Measurements from ENCODE around the gene MXD4. TPM values are rescaled to one million over a fixed set of nuclear protein-coding genes. Genes with fewer than 3 reads are reported as not detected.

MXD4 gene, protein sequence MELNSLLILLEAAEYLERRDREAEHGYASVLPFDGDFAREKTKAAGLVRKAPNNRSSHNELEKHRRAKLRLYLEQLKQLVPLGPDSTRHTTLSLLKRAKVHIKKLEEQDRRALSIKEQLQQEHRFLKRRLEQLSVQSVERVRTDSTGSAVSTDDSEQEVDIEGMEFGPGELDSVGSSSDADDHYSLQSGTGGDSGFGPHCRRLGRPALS
- 22.7 and 58.8 TPM in 2 replicates for total RNA-seq (ENCODE audit: low replicate concordance)

DNA sequence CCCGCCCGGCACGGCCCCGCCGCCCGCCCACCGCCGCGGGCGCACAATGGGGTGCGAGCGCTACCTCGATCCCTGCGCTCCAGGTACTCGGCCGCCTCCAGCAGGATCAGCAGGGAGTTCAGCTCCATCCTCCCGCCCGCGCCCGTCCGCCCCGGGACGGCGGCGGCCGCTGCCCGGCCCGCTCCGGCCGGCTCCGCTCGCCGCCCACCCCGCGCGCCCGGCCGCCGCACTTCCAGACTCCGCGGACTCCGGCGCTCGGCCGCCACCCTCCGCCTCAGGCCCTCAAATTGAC lies at the start of gene MXD4:
Gene MXD4 (minus strand): TSS at position 257 of the 292 bp plus-strand sequence. CDS start 129 bp downstream, at position 128.
- peaks cover 8% of the 10 kb centered on the region for H3K27me3 Mint-ChIP-seq (ENCODE audit: insufficient read depth, low read depth)
- Histone ChIP-seq H4K20me1 (ENCODE audit: low read depth) (peaks cover 44% of the 10 kb centered on the region), H3K4me3 (peak within 1 kb of the TSS; percentile 93), H3K4me1 (peaks cover 26% of the 10 kb centered on the region), H3K27ac (peak within 1 kb of the TSS; percentile 93), H3K9me3 (ENCODE audit: low read depth) (no peaks in the 10 kb centered on the region), H3K79me2 (ENCODE audit: low read depth) (peaks cover 21% of the 10 kb centered on the region), H3K36me3 (no peaks in the 10 kb centered on the region), H3K27me3 (no peaks in the 10 kb centered on the region), H3K9ac (peak within 1 kb of the TSS; percentile 59), H3K4me2 (peak within 1 kb of the TSS; percentile 97), H2AFZ (replicated peaks) (peak within 1 kb of the TSS; percentile 71), H3F3A (ENCODE audit: low read depth) (peaks cover 20% of the 10 kb centered on the region)
- no peak within 1 kb of the TSS for H3K27ac Mint-ChIP-seq
- peak within 1 kb of the TSS; percentile 82 for H3K4me3 Mint-ChIP-seq
- peaks cover 15% of the 10 kb centered on the region for H3K4me1 Mint-ChIP-seq
- TF ChIP-seq EZH2phosphoT487 (IDR thresholded peaks at IDR 0.05) = no peak
- TF ChIP-seq, protein P1, sequence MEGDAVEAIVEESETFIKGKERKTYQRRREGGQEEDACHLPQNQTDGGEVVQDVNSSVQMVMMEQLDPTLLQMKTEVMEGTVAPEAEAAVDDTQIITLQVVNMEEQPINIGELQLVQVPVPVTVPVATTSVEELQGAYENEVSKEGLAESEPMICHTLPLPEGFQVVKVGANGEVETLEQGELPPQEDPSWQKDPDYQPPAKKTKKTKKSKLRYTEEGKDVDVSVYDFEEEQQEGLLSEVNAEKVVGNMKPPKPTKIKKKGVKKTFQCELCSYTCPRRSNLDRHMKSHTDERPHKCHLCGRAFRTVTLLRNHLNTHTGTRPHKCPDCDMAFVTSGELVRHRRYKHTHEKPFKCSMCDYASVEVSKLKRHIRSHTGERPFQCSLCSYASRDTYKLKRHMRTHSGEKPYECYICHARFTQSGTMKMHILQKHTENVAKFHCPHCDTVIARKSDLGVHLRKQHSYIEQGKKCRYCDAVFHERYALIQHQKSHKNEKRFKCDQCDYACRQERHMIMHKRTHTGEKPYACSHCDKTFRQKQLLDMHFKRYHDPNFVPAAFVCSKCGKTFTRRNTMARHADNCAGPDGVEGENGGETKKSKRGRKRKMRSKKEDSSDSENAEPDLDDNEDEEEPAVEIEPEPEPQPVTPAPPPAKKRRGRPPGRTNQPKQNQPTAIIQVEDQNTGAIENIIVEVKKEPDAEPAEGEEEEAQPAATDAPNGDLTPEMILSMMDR (IDR thresholded peaks at IDR 0.05) = no peak
- no peak for TF ChIP-seq EZH2 (IDR thresholded peaks at IDR 0.05)
- no peaks in the 10 kb centered on the region for H3K36me3 Mint-ChIP-seq
- no peaks in the 10 kb centered on the region for H3K9me3 Mint-ChIP-seq
- DNase-seq (ENCODE audit: low spot score) = no peak

DNA sequence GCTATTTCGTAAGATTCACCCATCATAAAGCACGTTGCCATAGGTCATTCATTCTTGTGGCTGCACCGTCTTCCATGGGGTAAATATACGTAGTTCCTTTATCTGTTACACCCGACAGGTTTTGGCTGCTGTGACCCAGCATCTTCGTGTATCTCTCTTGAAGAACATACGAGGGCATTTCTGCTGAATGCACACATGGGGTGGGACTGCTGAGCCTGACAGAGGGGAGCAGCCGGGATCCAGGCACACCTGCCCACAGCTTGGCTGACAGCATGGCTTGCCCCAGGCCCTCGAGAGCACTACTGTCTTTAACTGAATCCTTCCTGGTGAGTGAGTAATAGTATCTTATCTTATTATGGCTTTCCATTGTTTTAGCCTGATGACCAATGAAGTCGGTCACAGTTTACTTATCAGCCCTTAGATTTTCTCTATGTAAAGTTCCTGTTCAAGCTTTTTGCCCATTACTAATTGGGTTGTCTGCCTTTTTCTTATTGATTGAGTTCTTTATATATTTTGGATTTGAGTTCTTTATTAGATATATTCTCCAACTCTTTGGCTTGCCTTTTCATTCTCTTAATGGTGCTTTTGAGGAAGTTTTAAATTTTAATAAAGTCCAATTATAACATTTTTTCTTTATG lies 45.0 kb upstream of the MXD4 start:
- H3K27ac ChIP-seq = no peak overlapping the region
- TF ChIP-seq, protein P1 (IDR thresholded peaks at IDR 0.05) = no peak
- no peak for TF ChIP-seq EZH2 (IDR thresholded peaks at IDR 0.05)
- TF ChIP-seq EZH2phosphoT487 (IDR thresholded peaks at IDR 0.05) = no peak
- no peak overlapping the region for H2AFZ ChIP-seq (replicated peaks)
- no peaks in the 10 kb centered on the region for H3K4me1 Mint-ChIP-seq
- peaks cover 23% of the 10 kb centered on the region for H3K9me3 Mint-ChIP-seq
- no peak for DNase-seq (ENCODE audit: low spot score)
- no peaks in the 10 kb centered on the region for H3K79me2 ChIP-seq (ENCODE audit: low read depth)
- no peak overlapping the region for H3K4me2 ChIP-seq
- no peaks in the 10 kb centered on the region for H3K36me3 ChIP-seq
- no peaks in the 10 kb centered on the region for H3K4me1 ChIP-seq
- no peaks in the 10 kb centered on the region for H4K20me1 ChIP-seq (ENCODE audit: low read depth)
- peak overlapping the region; percentile 42 for H3K4me3 Mint-ChIP-seq
- H3K4me3 ChIP-seq = no peak overlapping the region
- peaks cover 4% of the 10 kb centered on the region for H3K36me3 Mint-ChIP-seq
- H3K27me3 ChIP-seq = no peaks in the 10 kb centered on the region
- H3F3A ChIP-seq (ENCODE audit: low read depth) = no peaks in the 10 kb centered on the region
- peaks cover 3% of the 10 kb centered on the region for H3K9me3 ChIP-seq (ENCODE audit: low read depth)
- H3K9ac ChIP-seq = no peak overlapping the region
- H3K27ac Mint-ChIP-seq = no peak overlapping the region
- peaks cover 2% of the 10 kb centered on the region for H3K27me3 Mint-ChIP-seq (ENCODE audit: insufficient read depth, low read depth)

DNA sequence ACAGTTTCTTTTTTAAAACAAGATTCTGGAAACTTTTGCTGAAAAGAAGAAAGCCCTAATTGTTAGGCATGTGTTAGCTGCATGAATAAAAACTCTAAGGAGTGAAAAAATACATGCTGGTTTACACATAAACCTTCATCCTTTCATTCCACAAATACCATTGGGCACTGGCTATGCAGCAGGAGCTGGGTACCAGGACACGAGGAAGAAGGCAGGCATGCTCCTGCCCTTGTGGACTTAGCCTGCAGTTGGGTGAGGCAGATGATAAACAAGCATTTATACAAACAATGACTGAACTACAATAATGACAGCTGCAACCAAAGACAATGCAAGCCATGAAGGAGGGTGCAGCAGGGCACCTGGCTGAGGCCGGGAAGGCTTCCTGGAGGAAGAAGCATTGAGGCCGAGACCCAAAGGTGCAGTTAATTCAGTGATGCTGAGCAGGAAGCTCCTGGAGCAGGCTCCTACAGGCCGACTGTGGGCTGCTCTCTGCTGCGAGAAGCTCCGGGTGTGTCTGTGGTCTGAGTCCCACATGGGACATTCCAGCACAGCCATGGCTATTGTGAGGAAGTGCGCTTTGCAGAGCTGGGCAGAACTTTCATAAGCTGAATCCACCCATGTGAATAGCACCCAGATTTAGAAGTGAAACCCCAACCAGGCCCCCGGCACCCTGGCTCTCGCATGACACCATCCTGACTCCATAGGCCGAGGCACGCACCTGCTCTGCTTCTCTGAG lies 44.0 kb upstream of the MXD4 start:
- Histone ChIP-seq H3K27me3 (no peaks in the 10 kb centered on the region), H3K27ac (no peak overlapping the region), H3K4me2 (no peak overlapping the region), H3K79me2 (ENCODE audit: low read depth) (no peaks in the 10 kb centered on the region), H3K9ac (no peak overlapping the region), H2AFZ (replicated peaks) (no peak overlapping the region), H4K20me1 (ENCODE audit: low read depth) (no peaks in the 10 kb centered on the region), H3F3A (ENCODE audit: low read depth) (no peaks in the 10 kb centered on the region), H3K4me1 (no peaks in the 10 kb centered on the region), H3K4me3 (no peak overlapping the region), H3K9me3 (ENCODE audit: low read depth) (peaks cover 3% of the 10 kb centered on the region), H3K36me3 (no peaks in the 10 kb centered on the region)
- peaks cover 23% of the 10 kb centered on the region for H3K9me3 Mint-ChIP-seq
- no peak for DNase-seq (ENCODE audit: low spot score)
- H3K4me3 Mint-ChIP-seq = no peak overlapping the region
- peaks cover 4% of the 10 kb centered on the region for H3K36me3 Mint-ChIP-seq
- no peaks in the 10 kb centered on the region for H3K4me1 Mint-ChIP-seq
- TF ChIP-seq EZH2phosphoT487 (IDR thresholded peaks at IDR 0.05) = no peak
- TF ChIP-seq EZH2 (IDR thresholded peaks at IDR 0.05) = no peak
- TF ChIP-seq, protein P1 (IDR thresholded peaks at IDR 0.05) = no peak
- H3K27ac Mint-ChIP-seq = no peak overlapping the region
- H3K27me3 Mint-ChIP-seq (ENCODE audit: insufficient read depth, low read depth) = peaks cover 7% of the 10 kb centered on the region

Measured in neural progenitor cell (in vitro differentiated cells).